HG03558 (cell line): ENCODE measurements around the gene PSMD8.
"Not testable (repeated sequence)": the region's sequence is repeated elsewhere in the genome, so short reads cannot be mapped to it uniquely, and the experiment has no call there.

Source experiments
- ATAC-seq: cut with Tn5 transposase; IDR thresholded peaks from one replicate; pipeline ENCODE4 v1.9.1; 2021; ENCODE audit warnings: moderate number of reproducible peaks; ENCODE audit not compliant: unreplicated experiment; ENCODE audit errors: extremely low read depth

PSMD8 gene

GRCh38 chr19:38374332-38375097 lies at the start of gene PSMD8:
Gene PSMD8, plus strand, starts transcription at chr19:38374571. Its CDS starts 31 bp downstream, at chr19:38374602.
- peak; percentile 76 for ATAC-seq

- no peak for ATAC-seq
Measured at GRCh38 chr19:38326591-38326990, 47.8 kb upstream of the PSMD8 start.

GRCh38 chr19:38329651-38330050 lies 44.7 kb upstream of the PSMD8 start:
- ATAC-seq = no peak

- ATAC-seq = no peak
Measured at GRCh38 chr19:38331728-38332127, 42.6 kb upstream of the PSMD8 start.

- ATAC-seq = no peak
Measured at GRCh38 chr19:38333245-38333644, 41.1 kb upstream of the PSMD8 start.

GRCh38 chr19:38335949-38336637 lies 38.3 kb upstream of the PSMD8 start:
- ATAC-seq = no peak

- no peak for ATAC-seq
Measured at GRCh38 chr19:38336638-38337359, 37.6 kb upstream of the PSMD8 start.

GRCh38 chr19:38337360-38337653 lies 37.1 kb upstream of the PSMD8 start:
- ATAC-seq = no peak

- not testable (repeated sequence) for ATAC-seq
Measured at GRCh38 chr19:38339011-38339410, 35.4 kb upstream of the PSMD8 start.

GRCh38 chr19:38340927-38341326 lies 33.4 kb upstream of the PSMD8 start:
- no peak for ATAC-seq

- no peak for ATAC-seq
Measured at GRCh38 chr19:38346837-38347236, 27.5 kb upstream of the PSMD8 start.

GRCh38 chr19:38350883-38351282 lies 23.5 kb upstream of the PSMD8 start:
- no peak for ATAC-seq

- ATAC-seq = no peak
Measured at GRCh38 chr19:38351865-38352395, 22.4 kb upstream of the PSMD8 start.

- no peak for ATAC-seq
Measured at GRCh38 chr19:38352611-38353010, 21.8 kb upstream of the PSMD8 start.

- no peak for ATAC-seq
Measured at GRCh38 chr19:38355728-38356725, 18.3 kb upstream of the PSMD8 start.

- ATAC-seq = no peak
Measured at GRCh38 chr19:38358071-38358470, 16.3 kb upstream of the PSMD8 start.

- no peak for ATAC-seq
Measured at GRCh38 chr19:38359242-38360021, 14.9 kb upstream of the PSMD8 start.

GRCh38 chr19:38360351-38360750 lies 14.0 kb upstream of the PSMD8 start:
- no peak for ATAC-seq
